ENCODE measurements around the gene CEACAM4.

The CEACAM4 gene

GRCh38 chr19:41575998-41576397, 50.9 kb downstream of the CEACAM4 start, which contains the start of gene CEACAM21:
TSS of gene CEACAM21 (plus strand) at chr19:41576166. CDS start at chr19:41576275, 109 bp downstream.
- DNase-seq (ENCODE audit: low spot score in 2 of 2): no peak
- Mint-ChIP-seq H3K4me3 (peak within 1 kb of the TSS; percentile 36), H3K9me3 (no peaks in the 10 kb centered on the region), H3K27ac (ENCODE audit: low read depth) (no peak within 1 kb of the TSS), H3K27me3 (no peaks in the 10 kb centered on the region), H3K36me3 (ENCODE audit: insufficient read depth) (peaks cover 8% of the 10 kb centered on the region), H3K4me1 (peaks cover 22% of the 10 kb centered on the region)
- ATAC-seq (replicated peaks; ENCODE audit: extremely low read depth, poor library complexity, severe bottlenecking): peak; percentile 70

DNA sequence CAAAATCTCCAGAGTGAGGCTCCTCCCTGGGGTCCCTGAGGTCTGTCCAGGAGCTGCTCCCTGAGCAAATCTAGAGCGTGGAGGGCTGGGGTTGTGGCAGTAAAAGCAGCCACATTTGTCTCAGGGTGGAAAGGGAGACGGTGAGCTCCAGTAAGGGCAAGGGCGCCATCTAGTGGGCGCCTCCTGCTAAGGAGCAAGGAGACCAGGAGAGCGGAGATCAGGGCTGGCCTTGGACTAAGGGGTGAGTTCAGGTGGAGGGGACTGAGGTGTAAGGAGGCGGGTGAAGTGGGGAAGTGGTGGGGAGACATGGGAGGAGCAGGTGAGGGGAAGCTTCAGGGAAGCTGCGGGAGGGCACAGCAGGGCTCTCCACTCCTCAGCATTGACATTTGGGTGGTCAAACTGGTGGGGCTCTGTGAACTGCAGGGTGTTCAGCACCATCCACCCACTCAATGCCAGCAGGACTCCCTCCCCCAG, 56.2 kb downstream of the CEACAM4 start:
- no peaks in the 10 kb centered on the region for H3K27me3 Mint-ChIP-seq
- H3K9me3 Mint-ChIP-seq: no peaks in the 10 kb centered on the region
- peaks cover 14% of the 10 kb centered on the region for H3K36me3 Mint-ChIP-seq (ENCODE audit: insufficient read depth)
- ATAC-seq (replicated peaks; ENCODE audit: extremely low read depth, poor library complexity, severe bottlenecking) (peak; percentile 93), DNase-seq (ENCODE audit: low spot score in 2 of 2) (peak; percentile 77 to 83)
- H3K27ac Mint-ChIP-seq (ENCODE audit: low read depth): peak overlapping the region; percentile 4
- H3K4me3 Mint-ChIP-seq: no peak overlapping the region
- peaks cover 30% of the 10 kb centered on the region for H3K4me1 Mint-ChIP-seq

GRCh38 chr19:41570179-41570578, 56.7 kb downstream of the CEACAM4 start:
- Mint-ChIP-seq H3K9me3 (no peaks in the 10 kb centered on the region), H3K27ac (ENCODE audit: low read depth) (peak overlapping the region; percentile 4), H3K27me3 (no peaks in the 10 kb centered on the region), H3K36me3 (ENCODE audit: insufficient read depth) (peaks cover 14% of the 10 kb centered on the region), H3K4me1 (peaks cover 25% of the 10 kb centered on the region), H3K4me3 (no peak overlapping the region)
- DNase-seq (ENCODE audit: low spot score in 2 of 2) (no peak), ATAC-seq (replicated peaks; ENCODE audit: extremely low read depth, poor library complexity, severe bottlenecking) (no peak)

GRCh38 chr19:41569481-41570150, 57.3 kb downstream of the CEACAM4 start:
- DNase-seq (ENCODE audit: low spot score in 2 of 2): no peak
- no peak for ATAC-seq (replicated peaks; ENCODE audit: extremely low read depth, poor library complexity, severe bottlenecking)
- Mint-ChIP-seq H3K36me3 (ENCODE audit: insufficient read depth) (peaks cover 14% of the 10 kb centered on the region), H3K4me1 (peaks cover 26% of the 10 kb centered on the region), H3K27me3 (no peaks in the 10 kb centered on the region), H3K4me3 (no peak overlapping the region), H3K9me3 (no peaks in the 10 kb centered on the region), H3K27ac (ENCODE audit: low read depth) (no peak overlapping the region)

All from central memory CD8-positive, alpha-beta T cell (primary cell).